GM12874 (cell line): ENCODE data around the gene GNAI2.

Experiments used
- TF ChIP-seq, protein P1 (sequence below): IDR thresholded peaks from 2 replicates; pipeline ENCODE4 v1.5.1; 2011; ENCODE audit warnings: low read depth, mild to moderate bottlenecking, control low read depth, low read length, moderate library complexity; ENCODE audit not compliant: insufficient read depth

Gene GNAI2

DNA sequence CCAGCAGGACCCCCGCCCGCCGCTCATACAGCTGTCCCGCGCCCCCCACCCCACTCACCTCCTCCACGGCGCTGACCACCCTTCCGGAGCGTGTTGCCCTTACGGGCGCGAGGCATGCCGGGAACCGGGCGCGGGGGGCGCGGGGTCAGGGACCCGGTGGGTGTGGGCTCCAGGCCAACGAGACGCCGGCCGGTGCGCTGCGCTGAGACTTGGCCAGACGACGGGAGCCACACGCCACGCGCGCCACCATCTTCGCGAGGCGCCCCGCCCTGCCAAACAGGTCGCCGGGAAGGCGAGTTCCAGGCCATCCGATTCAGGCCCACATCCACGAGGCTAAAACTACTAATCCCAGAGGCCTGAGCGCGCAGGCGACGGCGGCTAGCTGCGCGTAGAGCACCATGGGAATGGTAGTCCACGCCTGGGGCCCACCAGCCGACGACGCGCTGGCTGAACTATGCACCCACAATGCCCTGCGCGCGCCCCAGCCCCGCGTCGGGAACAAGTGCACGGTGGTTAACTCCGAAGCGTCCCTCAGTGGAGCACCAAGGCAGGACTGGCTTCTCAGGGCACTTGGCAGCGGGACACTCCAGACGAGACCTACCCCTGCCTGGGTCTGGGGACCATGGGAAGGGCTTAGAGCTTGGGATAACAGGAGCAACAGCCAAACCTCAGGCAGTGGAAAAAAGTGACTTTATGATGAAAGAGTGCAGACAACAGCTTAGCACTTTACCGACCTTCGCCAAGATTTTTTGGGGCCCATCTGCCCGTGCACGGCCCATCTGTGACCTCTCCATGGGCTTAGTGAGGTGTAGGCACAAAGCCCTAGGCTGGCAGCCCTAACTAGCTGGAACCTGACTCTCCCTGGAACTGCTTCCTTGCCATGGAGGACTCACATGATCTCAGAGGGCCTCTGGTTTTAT lies 56.4 kb downstream of the GNAI2 start, which contains the start of gene IFRD2:
IFRD2 (minus strand) TSS at position 271 of the 920 bp plus-strand sequence; CDS start at position 116, 155 bp downstream.
- TF ChIP-seq, protein P1, sequence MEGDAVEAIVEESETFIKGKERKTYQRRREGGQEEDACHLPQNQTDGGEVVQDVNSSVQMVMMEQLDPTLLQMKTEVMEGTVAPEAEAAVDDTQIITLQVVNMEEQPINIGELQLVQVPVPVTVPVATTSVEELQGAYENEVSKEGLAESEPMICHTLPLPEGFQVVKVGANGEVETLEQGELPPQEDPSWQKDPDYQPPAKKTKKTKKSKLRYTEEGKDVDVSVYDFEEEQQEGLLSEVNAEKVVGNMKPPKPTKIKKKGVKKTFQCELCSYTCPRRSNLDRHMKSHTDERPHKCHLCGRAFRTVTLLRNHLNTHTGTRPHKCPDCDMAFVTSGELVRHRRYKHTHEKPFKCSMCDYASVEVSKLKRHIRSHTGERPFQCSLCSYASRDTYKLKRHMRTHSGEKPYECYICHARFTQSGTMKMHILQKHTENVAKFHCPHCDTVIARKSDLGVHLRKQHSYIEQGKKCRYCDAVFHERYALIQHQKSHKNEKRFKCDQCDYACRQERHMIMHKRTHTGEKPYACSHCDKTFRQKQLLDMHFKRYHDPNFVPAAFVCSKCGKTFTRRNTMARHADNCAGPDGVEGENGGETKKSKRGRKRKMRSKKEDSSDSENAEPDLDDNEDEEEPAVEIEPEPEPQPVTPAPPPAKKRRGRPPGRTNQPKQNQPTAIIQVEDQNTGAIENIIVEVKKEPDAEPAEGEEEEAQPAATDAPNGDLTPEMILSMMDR = no peak

- TF ChIP-seq, protein P1 = no peak
Measured at GRCh38 chr3:50293079-50293801, 57.2 kb downstream of the GNAI2 start.

- TF ChIP-seq, protein P1 = no peak
Measured at GRCh38 chr3:50294089-50294488, 58.1 kb downstream of the GNAI2 start.

- TF ChIP-seq, protein P1 = no peak
Measured at GRCh38 chr3:50294492-50295403, 58.7 kb downstream of the GNAI2 start.

- TF ChIP-seq, protein P1 = no peak
Measured at GRCh38 chr3:50295553-50296431, 59.8 kb downstream of the GNAI2 start.

DNA sequence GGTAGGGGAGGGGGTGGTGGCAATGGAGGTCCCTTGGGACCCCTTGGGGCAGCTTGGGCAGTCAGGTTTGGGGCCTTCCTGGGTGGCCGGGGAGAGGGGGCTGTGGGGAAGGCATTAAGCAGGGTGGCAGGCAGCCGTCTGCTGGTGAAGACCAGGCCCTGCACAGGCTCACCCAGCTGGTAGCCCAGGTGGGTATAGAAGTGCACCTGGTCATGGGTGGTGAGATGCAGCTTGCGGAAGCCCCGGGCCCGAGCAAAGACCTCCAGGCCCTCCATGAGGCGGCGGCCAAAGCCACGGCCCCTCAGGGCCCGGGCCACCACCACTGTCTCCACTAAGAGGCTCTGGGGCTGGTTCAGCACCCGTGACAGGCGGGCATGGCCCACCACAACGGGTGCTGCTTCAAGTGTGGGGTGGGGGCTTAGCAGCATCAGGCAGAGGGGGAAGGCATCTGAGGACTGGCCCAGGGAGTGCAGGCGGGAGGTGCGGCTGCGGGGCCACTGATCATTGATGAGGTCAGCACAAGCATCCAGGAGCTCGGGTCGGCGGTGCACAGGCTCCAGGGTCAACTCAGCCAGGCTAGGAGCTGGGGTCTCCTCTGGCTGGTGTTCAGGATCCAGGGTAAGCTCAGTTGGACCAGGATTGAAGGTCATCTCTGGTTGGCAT lies 60.8 kb downstream of the GNAI2 start:
- TF ChIP-seq, protein P1 = no peak
